ENCODE data around the gene CYS1.

The CYS1 gene

GRCh38 chr2:10054424-10054823, 25.8 kb downstream of the CYS1 start:
- no peak for DNase-seq (ENCODE audit: extremely low read depth, low read depth)
- TF ChIP-seq, protein P1, sequence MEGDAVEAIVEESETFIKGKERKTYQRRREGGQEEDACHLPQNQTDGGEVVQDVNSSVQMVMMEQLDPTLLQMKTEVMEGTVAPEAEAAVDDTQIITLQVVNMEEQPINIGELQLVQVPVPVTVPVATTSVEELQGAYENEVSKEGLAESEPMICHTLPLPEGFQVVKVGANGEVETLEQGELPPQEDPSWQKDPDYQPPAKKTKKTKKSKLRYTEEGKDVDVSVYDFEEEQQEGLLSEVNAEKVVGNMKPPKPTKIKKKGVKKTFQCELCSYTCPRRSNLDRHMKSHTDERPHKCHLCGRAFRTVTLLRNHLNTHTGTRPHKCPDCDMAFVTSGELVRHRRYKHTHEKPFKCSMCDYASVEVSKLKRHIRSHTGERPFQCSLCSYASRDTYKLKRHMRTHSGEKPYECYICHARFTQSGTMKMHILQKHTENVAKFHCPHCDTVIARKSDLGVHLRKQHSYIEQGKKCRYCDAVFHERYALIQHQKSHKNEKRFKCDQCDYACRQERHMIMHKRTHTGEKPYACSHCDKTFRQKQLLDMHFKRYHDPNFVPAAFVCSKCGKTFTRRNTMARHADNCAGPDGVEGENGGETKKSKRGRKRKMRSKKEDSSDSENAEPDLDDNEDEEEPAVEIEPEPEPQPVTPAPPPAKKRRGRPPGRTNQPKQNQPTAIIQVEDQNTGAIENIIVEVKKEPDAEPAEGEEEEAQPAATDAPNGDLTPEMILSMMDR (IDR thresholded peaks at IDR 0.05; ENCODE audit: low read depth, low read length) = no peak

DNA sequence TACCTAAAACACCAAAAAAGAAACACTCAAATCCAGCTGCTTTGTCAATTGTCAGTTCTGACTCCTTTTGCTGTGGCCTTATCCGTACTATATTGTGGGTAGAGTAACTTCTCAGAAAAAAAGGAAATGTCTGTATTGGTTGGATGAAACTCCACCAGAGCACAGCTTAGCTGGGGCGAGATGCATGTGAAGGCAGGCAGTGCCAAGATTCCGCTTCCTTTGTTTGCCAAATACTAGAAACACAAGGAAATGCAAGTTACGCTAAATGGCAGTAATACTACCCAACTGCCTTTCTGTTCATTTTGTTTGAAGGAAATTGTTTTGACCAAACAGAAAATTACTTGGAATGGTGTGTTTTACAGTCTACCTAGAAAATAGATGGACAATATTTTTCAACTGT, 26.9 kb downstream of the CYS1 start:
- DNase-seq (ENCODE audit: extremely low read depth, low read depth) = no peak
- TF ChIP-seq, protein P1 (IDR thresholded peaks at IDR 0.05; ENCODE audit: low read depth, low read length) = no peak

DNA sequence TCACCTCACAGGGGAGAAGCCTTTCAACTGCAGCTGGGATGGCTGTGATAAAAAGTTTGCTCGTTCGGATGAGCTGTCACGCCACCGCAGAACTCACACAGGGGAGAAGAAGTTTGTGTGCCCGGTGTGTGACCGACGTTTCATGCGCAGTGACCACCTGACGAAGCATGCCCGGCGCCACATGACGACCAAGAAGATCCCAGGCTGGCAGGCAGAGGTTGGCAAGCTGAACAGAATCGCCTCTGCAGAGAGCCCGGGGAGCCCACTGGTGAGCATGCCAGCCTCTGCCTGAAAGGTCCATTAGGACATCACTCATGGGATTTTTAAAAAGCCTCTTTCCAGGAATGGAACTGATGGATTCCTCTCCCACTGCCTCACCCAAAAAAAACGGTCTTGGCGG, 28.0 kb downstream of the CYS1 start:
- TF ChIP-seq, protein P1 (IDR thresholded peaks at IDR 0.05; ENCODE audit: low read depth, low read length) = no peak
- no peak for DNase-seq (ENCODE audit: extremely low read depth, low read depth)

GRCh38 chr2:10048501-10049171, 31.6 kb downstream of the CYS1 start:
- TF ChIP-seq, protein P1 (IDR thresholded peaks at IDR 0.05; ENCODE audit: low read depth, low read length) = peak; percentile 60
- peak; percentile 31 for DNase-seq (ENCODE audit: extremely low read depth, low read depth)

DNA sequence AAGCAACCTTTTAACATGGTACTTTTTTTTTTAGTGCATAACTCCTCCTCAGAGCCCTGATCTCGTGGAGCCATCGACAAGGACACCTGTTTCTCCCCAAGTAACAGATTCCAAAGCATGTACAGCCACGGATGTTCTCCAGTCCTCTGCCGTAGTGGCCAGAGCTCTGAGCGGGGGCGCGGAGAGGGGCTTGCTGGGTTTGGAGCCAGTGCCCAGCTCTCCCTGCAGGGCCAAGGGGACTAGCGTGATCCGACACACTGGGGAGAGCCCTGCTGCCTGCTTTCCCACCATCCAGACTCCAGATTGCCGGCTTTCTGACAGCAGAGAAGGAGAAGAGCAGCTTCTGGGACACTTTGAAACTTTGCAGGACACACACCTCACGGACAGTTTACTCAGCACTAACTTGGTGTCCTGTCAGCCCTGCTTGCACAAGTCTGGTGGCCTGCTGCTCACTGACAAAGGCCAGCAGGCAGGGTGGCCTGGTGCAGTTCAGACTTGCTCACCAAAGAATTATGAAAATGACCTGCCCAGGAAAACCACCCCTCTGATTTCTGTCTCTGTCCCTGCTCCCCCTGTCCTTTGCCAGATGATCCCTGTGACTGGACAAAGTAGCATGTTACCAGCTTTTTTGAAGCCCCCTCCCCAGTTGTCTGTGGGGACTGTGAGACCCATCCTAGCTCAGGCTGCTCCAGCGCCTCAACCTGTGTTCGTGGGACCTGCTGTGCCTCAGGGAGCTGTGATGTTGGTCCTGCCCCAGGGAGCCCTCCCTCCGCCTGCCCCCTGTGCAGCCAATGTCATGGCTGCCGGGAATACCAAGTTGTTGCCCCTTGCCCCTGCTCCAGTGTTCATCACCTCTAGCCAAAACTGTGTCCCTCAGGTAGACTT, 32.4 kb downstream of the CYS1 start:
- TF ChIP-seq, protein P1 (IDR thresholded peaks at IDR 0.05; ENCODE audit: low read depth, low read length) = no peak

GRCh38 chr2:10046931-10047330, 33.3 kb downstream of the CYS1 start:
- no peak for DNase-seq (ENCODE audit: extremely low read depth, low read depth)
- TF ChIP-seq, protein P1 (IDR thresholded peaks at IDR 0.05; ENCODE audit: low read depth, low read length) = no peak

More for the DNA sequence above, 32.4 kb downstream of the CYS1 start:
- DNase-seq (ENCODE audit: extremely low read depth, low read depth) = no peak
